OCI-LY7 (cell line): ENCODE data around the gene RLBP1. TPM values are rescaled to one million over a fixed set of nuclear protein-coding genes. Genes with fewer than 3 reads are reported as not detected.

Experiments
- total RNA-seq, 2 experiments: library from RNA; depleted of rRNA in 1 of 2; stranded (reverse); fragments of >200 nt in 1 of 2; shearing (Covaris generic) in 1 of 2; gene quantifications; 2 replicates each; pipeline ENCODE4 v1.2.3, GENCODE V29; 2014 to 2022

Gene RLBP1
- total RNA-seq, 2 experiments from 2014 or later = not detected

Other genes starting within 250 kb of the RLBP1 start
- gene ABHD2, start 133.1 kb downstream of the RLBP1 start, total RNA-seq (2014; rRNA removed; shearing (Covaris generic)) = 12.6 and 16.1 TPM in 2 replicates
- 22.8 and 30.3 TPM in 2 replicates for gene ABHD2, start 133.1 kb downstream of the RLBP1 start, total RNA-seq (2022)
- gene FANCI, start 22.4 kb upstream of the RLBP1 start, total RNA-seq (2014; rRNA removed; shearing (Covaris generic)) = 112 and 118 TPM in 2 replicates
- gene FANCI, start 22.4 kb upstream of the RLBP1 start, total RNA-seq (2022) = 211 and 231 TPM in 2 replicates
- gene POLG, start 113.2 kb upstream of the RLBP1 start, total RNA-seq (2014; rRNA removed; shearing (Covaris generic)) = 78.3 and 80.2 TPM in 2 replicates
- 91.6 and 93.7 TPM in 2 replicates for gene POLG, start 113.2 kb upstream of the RLBP1 start, total RNA-seq (2022)